Heart right ventricle (tissue), 16 donors: Measurements from ENCODE around the gene TMEM161A. TPM values are rescaled to one million over a fixed set of nuclear protein-coding genes. Genes with fewer than 3 reads are reported as not detected.

Experiments used
- ATAC-seq, 8 donors: fragments of 200-7000 bp; cut with Tn5 transposase; one replicate each; pipeline ENCODE4 v1.9.1; 2020; ENCODE audit warnings: mild to moderate bottlenecking in 8 of 8, moderate library complexity in 8 of 8, moderate number of reproducible peaks in 1 of 8
- DNase-seq, 2 donors: peaks; one replicate each; pipeline ENCODE4 v3.0.0-alpha.2; 2020
- H3K27ac ChIP-seq, 10 donors: fragments of 200-600 bp; sonication (generic) in 2 of 10; one replicate each; pipeline versions ENCODE4 v1.5.0 to v1.8.0; 2020 to 2022; ENCODE audit warnings: mild to moderate bottlenecking in 3 of 10
- H3K27me3 ChIP-seq, 7 donors: fragments of 200-600 bp; one replicate each; pipeline ENCODE4 v1.8.0; 2021 to 2022; ENCODE audit warnings: mild to moderate bottlenecking in 2 of 7
- H3K36me3 ChIP-seq, 9 donors: fragments of 200-600 bp; sonication (generic) in 1 of 9; one replicate each; pipeline versions ENCODE4 v1.5.0 to v1.8.0; 2020 to 2022; ENCODE audit warnings: mild to moderate bottlenecking in 2 of 9
- H3K4me1 ChIP-seq, 9 donors: fragments of 200-600 bp; sonication (generic) in 1 of 9; one replicate each; pipeline versions ENCODE4 v1.5.0 to v1.8.0; 2020 to 2022; ENCODE audit warnings: mild to moderate bottlenecking in 4 of 9
- H3K4me3 ChIP-seq, 10 donors: fragments of 200-600 bp; sonication (generic) in 2 of 10; one replicate each; pipeline versions ENCODE4 v1.5.0 to v1.8.0; 2020 to 2022; ENCODE audit warnings: mild to moderate bottlenecking in 7 of 10, moderate library complexity in 2 of 10
- H3K9me3 ChIP-seq, 11 donors: fragments of 200-600 bp in 10 of 11; sonication (generic) in 2 of 11; one replicate each; pipeline versions ENCODE4 v1.5.0 to v1.8.0; 2013 to 2022; ENCODE audit warnings: mild to moderate bottlenecking in 2 of 11, control low read depth in 1 of 11, moderate library complexity in 1 of 11
- CTCF ChIP-seq, 9 donors: fragments of 200-600 bp; sonication (generic) in 2 of 9; IDR thresholded peaks; one replicate each; pipeline versions ENCODE4 v1.5.0 to v1.8.0; 2021 to 2022; ENCODE audit warnings: antibody characterized with exemption in 9 of 9, mild to moderate bottlenecking in 5 of 9, moderate library complexity in 1 of 9
- WGBS, 2 donors: extraction: QIAGEN DNeasy Blood & Tissue Kit; methylation state at CpG; one replicate each; pipeline ENCODE4 v1.1.7; 2013; ENCODE audit warnings: inconsistent platforms in 1 of 2; 5-methylcytosine and 5-hydroxymethylcytosine counted together
- intact Hi-C, 10 donors: fragments of 100-400 bp; cut with DNase I; formaldehyde crosslinking; loops; one replicate each; pipeline versions ENCODE4 v1.11.1 to v1.14.2; 2022
- polyA plus RNA-seq, 2 donors: library from polyadenylated mRNA; stranded (reverse); fragments of 200-250 nt; gene quantifications; one replicate each; pipeline ENCODE4 v1.2.3, GENCODE V29; 2013
- total RNA-seq, 10 donors: library from RNA; stranded (reverse); fragmentation: NEBNext Ultra II Directional in 3 of 10; extraction: Animal tissue kit (Norgen Biotek cat#: 25700) in 3 of 10; gene quantifications; one replicate each; pipeline versions ENCODE4 v1.2.1 to v1.2.4, GENCODE V29; 2021 to 2023
- donor health status: Arrhythmogenic right ventricular cardiomyopathy.
- donor health status: ischemic (EF 13 %, LVEDD 7.1; RV severe dilation, severe dysfunction).
- donor health status: healthy with polysubstance abuse.
- donor health status: DM: no; HTN: yes; CAD: no.
- donor health status: DM: no; HTN: no; CAD: no.
- donor health status: ischemic (EF 25% LVEDD 6.9; RV normal size, moderate dysfunction).
- donor health status: ischemic (EF 25% LVEDD 5.7; RV mildly dilated, moderate dysfunction).
- donor health status: healthy.
- donor health status: DM: yes; HTN: yes; CAD: no.
- donor health status: Ischemic cardiomyopathy.
- donor health status: ischemic (EF 35%, LVEDD 5.7; RV mildly dilated, moderate dysfunction).
- donor health status: nonischemic (EF 11% LVEDD 7.7; RV severe dilation, severe dysfunction).
- donor health status: DM: yes; HTN: yes; CAD: no.
- donor health status: PGD.
- donor health status: ischemic (EF 29% LVEDD 5.4; RV normal size, mild dysfunction).
- donor health status: nonischemic (EF 23%, LVEDD 6.1; RV moderate dilation, normal function).

TMEM161A gene
- total and polyA plus RNA-seq, 12 donors, result 11.4 to 27.9 (median 22.1) TPM

GRCh38 chr19:19169236-19170052 lies 31.2 kb upstream of the TMEM161A start:
- TF ChIP-seq CTCF (IDR thresholded peaks at IDR 0.05), result no peak
- Histone ChIP-seq H3K27ac (no peak overlapping the region), H3K4me1 (peaks cover 0 to 31% (median 10%) of the 10 kb centered on the region in 9 donors), H3K4me3 (peak overlapping the region in 7 of 10 donors; percentile 16 to 48 (median 42)), H3K27me3 (no peaks in the 10 kb centered on the region), H3K9me3 (no peaks in the 10 kb centered on the region), H3K36me3 (no peaks in the 10 kb centered on the region)
- WGBS, 2 donors, result 81 to 87% methylated on average over 9 of the region's 9 CpGs
- intact Hi-C loops, result no loop called here
- DNase-seq (no peak), ATAC-seq (no peak)

GRCh38 chr19:19167612-19168011 lies 29.3 kb upstream of the TMEM161A start:
- 85 to 89% methylated on average over 3 of the region's 3 CpGs for WGBS, 2 donors
- Histone ChIP-seq H3K27ac (no peak overlapping the region), H3K9me3 (no peaks in the 10 kb centered on the region), H3K36me3 (no peaks in the 10 kb centered on the region), H3K4me3 (no peak overlapping the region), H3K4me1 (peaks cover 0 to 31% (median 10%) of the 10 kb centered on the region in 9 donors), H3K27me3 (no peaks in the 10 kb centered on the region)
- no peak for DNase-seq
- no peak for TF ChIP-seq CTCF (IDR thresholded peaks at IDR 0.05)
- no peak for ATAC-seq
- intact Hi-C loops, result no loop called here

GRCh38 chr19:19165396-19165795 lies 27.1 kb upstream of the TMEM161A start:
- 94 to 97% methylated on average over 1 of the region's 1 CpG for WGBS, 2 donors
- DNase-seq (no peak), ATAC-seq (no peak)
- Histone ChIP-seq H3K36me3 (no peaks in the 10 kb centered on the region), H3K4me3 (no peak overlapping the region), H3K4me1 (peaks cover 0 to 9% (median 8%) of the 10 kb centered on the region in 9 donors), H3K27ac (no peak overlapping the region), H3K9me3 (no peaks in the 10 kb centered on the region), H3K27me3 (no peaks in the 10 kb centered on the region)
- TF ChIP-seq CTCF (IDR thresholded peaks at IDR 0.05), result no peak
- intact Hi-C loops, result no loop called here

- no peak overlapping the region for H3K4me3 ChIP-seq
- intact Hi-C loops, result no loop called here
- ATAC-seq, result no peak
- no peak for DNase-seq
- WGBS, 2 donors, result 89 to 92% methylated on average over 7 of the region's 7 CpGs
- H3K9me3 ChIP-seq, result no peaks in the 10 kb centered on the region
- no peak overlapping the region for H3K27ac ChIP-seq
- peaks cover 0 to 4% (median 0%) of the 10 kb centered on the region in 7 donors for H3K27me3 ChIP-seq
- no peak for TF ChIP-seq CTCF (IDR thresholded peaks at IDR 0.05)
- H3K36me3 ChIP-seq, result no peaks in the 10 kb centered on the region
- H3K4me1 ChIP-seq, result no peaks in the 10 kb centered on the region
Observed at GRCh38 chr19:19162495-19162894, 24.2 kb upstream of the TMEM161A start.
